NCI-H446 (cell line): ENCODE data around the gene PHPT1.
"Not testable (repeated sequence)": the region's sequence is repeated elsewhere in the genome, so short reads cannot be mapped to it uniquely, and the experiment has no call there.

Source experiments
- DNase-seq, 2 experiments: peaks; one replicate each; lab custom pipeline; 2025; lab: John Stamatoyannopoulos, UW

The PHPT1 gene

DNA sequence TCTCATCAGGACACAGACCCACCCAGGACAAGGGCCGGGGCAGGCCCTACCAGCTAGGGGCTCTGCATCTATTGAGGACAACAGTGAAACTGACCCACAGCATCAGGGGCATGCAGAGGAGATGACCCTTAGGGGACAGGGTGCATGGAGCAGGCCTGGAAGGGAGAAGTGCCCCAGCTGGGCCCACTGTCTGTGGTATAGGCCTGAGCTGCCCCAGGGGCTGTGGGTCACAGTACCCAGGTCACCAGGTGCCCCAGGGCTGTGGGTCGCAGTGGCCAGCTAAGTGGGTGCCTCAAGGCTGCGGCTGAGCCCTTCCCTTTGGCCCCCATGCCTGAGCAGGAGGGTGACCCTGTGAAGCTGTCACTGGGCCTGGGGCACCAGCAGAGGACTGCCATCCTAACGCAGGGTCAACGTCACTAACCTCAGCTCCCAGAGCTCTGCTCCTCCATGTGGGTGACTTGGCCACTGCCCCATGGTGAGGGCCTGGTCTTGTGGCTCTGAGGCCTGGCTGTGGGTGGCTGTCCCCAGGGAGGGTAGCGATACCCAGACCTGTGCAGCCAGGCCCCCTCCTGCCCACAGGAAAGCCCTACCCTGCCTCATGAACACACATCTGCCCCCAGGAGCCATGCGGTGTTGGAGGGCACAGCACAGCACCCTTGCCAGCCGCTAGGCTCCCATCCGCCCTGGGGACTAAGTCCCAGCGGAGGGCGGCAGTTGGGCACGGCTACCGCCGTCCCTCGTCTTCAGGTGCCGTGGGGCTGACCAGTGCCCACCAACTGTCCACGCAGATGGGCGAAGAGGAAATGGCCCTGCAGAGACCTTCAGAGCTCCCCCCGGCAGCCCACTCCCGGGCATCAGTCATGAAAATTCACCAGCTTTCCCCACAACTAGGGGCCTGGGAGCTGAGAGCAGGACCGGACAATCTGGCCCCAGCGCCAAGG, 12.0 kb downstream of the PHPT1 start:
- no peak for DNase-seq

DNA sequence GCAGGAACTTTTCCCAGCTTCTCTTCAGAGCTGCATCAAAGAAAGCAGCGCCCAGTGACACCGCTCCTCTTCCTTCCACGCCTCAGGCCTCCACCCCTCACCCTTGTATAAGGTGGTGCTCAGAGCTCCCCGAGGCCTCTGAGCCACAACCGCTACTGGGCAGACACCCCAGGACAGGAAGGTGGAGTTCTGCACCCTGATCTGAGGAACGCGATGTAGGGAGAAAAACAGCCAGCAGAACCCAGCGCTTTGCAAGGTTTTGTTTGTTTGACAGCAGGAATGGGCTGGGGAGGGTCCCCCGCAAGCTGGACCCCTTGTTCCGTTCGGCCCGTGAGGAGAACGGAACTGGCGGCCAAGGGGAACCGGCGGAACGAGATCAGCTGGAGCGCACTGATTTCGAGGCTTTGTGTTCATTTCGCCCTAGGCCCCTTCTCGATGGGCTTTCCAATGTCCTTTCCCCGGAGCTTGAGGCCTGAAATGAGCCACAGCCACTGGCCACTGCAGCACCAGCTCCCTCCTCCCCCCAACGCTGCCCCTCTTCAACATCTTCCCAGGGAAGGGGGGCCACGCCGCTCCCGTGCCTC, 12.8 kb downstream of the PHPT1 start:
- DNase-seq, result no peak

DNA sequence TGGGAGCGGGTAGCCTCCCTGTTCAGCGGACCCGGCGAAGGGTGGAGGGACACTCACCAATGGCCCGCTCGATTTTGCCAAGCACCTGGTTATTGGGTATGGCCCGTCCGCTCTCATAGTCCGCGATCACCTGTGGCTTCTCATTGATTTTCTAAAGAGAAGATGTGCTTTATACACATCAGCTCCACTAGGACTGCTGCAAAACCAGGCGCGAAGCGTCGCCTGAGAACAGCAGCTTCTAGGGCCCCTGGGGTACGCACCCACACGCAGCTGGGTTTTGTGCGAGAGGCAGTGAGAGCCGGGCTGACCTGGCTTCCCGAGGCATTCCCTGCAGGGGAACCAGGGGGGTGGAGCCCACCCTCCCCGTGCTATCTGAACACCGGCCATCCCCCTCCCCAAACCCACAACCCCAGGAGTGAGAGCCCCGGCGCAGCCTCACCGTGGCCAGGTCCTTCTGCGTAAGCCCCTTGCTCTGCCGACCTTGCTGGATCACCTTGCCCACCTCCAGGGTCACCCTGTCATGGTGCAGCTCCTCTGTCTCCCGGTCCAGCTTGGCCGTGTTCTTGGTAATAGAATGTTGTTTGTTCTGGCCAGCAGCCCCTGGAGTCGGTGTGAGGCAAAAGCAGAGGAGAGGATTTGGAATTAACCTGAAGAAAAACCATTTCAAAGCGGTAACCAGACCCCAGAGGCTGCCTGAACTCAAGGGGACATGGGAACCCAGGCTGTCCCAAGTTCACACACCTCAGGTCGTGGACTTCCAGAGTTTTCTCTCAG, 13.8 kb downstream of the PHPT1 start:
- DNase-seq, result no peak

DNA sequence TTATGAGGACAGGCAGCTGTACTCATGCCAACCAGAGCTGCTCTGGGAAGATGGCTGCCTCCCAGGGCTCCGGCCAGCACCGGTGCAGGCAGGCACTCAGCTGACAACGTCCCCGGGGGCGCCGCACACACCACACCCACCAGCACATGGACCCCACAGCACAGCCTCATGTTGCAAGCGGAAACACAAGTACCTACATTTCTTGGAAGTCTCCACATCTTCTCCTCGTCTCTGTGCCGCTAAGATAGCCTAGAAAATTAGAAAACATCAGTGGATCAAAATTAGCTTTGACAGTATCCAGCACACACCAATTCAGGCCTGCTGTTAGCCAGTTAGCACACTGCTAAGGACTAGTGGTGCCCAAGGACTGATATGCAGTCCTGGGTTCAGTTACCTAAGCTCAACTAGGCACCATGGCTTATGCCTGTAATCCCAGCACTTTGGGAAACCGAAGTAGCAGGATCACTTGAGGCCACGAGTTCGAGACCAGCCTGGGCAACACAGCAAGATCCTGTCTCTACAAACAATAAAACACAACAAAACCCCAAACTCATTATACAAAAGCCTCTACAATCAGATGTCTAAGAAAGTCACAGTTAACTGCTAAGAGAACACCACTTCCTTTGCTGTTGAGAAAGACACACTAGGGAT, 14.5 kb downstream of the PHPT1 start:
- no peak for DNase-seq

DNA sequence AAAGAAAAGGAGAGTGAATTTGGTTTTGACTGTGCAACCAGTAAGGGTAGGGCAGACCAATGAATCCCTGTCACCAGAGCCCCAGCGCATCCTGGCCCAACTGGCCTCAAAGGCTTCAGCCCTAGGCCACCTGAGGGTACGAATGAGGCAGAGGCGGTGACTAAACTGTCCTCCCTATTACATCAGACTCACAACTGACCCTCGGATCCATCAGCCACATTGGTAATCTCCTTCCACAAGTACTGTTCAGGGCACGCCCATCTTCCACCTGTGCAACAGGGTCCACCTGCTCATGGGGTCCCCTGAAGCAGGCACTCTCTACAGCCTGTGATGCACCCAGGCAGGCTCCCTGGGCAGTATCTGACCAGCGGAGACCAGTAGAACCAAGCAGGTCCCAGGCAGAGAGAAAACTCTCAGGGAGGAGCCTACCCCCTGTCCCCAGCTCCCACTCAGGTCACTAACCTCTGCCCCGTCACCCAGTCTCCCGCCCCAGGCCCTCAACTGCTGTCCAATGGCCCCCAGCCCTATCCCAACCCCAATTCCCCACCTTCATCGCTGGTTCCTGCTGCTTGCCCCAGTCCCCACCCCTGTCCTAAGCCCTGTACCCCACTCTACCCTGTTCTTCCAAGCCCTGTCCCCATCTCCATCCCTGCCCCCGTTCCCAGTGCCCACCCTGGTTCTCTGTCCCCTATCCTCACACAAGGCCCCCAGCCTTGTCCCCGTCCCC, 16.0 kb downstream of the PHPT1 start:
- DNase-seq, result no peak

DNA sequence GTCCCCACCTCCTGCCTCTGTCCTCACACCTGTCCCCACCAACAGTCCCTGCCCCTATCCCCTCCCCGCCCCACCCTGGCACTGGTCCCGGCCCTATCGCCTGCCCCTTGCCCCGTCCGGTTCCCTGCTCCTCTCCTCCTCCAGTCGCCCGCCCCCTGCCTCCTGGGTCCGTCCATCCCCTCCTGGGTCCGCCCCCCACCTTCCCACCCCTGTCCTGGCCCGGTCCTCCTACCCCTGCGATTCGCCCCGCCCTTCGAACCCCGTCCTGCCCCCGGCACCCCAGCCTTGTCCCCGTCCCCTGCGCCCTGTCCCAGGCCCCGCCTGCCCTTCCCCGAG, 16.5 kb downstream of the PHPT1 start:
- no peak for DNase-seq

DNA sequence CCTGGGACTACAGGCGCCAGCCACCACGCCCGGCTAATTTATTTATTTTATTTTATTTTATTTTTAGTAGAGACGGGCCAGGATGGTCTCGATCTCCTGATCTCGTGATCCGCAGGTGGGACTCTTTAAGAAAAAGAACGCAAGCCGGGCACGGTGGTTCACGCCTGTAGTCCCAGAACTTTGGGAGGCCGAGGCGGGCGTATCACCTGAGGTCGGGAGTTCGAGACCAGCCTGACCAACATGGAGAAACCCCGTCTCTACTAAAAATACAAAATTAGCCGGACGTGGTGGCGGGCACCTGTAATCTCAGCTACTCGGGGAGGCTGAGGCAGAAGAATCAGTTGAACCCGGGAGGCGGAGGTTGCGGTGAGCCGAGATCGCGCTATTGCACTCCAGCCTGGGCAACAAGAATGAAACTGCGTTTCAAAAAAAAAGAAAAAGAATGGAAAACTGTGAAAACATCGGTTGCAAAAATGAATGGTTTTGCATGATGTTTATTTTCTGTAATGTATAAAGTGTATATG, 17.8 kb downstream of the PHPT1 start:
- not testable (repeated sequence) for DNase-seq

DNA sequence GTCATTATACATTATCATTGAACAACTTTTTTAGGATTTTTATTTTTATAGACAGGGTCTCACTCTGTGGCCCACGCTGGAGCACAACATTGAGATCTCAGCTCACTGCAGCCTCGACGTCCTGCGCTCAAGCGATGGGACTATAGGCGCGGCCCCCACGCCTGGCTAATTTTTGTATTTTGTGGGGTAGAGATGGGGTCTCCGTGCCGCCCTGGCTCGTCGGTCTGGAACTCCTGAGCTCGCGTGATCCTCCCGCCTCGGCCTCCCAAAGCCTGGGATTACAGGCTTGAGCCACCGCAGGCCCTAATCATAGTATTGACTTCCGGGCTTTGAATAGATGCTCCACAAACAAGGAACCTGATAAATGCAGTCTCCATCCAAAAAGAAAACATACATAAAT, 18.3 kb downstream of the PHPT1 start:
- no peak for DNase-seq

DNA sequence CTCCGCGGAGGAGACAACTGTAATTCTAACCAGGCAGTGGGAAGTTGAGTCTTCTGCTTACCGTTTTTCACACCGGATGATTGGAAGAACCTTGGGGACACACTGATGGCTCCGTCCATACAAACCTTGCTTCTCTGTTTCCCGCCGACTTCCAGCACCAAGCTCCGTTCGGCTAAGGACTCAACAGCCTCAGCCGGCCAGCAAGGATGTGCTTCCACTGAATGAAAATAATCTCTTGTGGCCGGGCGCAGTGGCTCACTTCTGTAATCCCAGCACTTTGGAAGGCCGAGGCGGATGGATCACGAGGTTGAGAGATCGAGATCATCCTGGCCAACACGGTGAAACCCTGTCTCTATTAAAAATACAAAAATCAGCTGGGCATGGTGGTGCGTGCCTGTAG, 18.7 kb downstream of the PHPT1 start:
- DNase-seq, result no peak

DNA sequence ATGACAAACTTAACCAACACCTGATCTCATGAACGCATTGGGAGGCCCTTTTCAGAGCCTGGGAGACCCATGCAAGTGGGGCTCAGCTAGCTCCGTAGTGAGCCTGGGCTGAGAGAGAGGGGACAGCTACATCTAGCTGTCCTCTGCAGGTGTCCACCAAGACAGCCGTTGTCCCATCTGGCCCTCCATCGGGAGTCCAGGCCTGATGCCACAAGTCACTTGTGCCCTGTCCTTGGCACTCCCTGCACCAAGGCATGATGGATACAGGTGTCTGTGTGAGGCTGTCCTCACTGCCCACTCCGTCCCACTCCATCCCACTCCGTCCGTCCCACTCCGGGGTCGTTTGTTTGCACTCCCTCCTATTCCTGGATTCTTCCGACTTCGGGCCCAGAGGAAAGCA, 19.4 kb downstream of the PHPT1 start:
- DNase-seq, result no peak

DNA sequence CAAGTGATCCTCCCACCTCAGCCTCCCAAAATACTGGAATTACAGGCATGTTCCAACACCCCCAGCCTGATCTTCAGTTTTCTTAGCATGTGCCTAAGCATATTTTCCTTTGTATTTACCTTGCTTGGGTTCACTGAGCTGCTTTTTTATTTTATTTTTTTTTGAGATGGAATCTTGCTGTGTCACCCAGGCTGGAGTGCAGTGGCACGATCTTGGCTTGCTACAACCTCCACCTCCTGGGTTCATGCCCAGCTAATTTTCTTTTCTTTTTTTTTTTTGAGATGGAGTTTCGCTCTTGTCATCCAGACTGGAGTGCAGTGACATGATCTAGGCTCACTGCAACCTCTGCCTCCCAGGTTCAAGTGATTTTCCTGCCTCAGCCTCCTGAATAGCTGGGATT, 20.4 kb downstream of the PHPT1 start:
- not testable (repeated sequence) for DNase-seq

DNA sequence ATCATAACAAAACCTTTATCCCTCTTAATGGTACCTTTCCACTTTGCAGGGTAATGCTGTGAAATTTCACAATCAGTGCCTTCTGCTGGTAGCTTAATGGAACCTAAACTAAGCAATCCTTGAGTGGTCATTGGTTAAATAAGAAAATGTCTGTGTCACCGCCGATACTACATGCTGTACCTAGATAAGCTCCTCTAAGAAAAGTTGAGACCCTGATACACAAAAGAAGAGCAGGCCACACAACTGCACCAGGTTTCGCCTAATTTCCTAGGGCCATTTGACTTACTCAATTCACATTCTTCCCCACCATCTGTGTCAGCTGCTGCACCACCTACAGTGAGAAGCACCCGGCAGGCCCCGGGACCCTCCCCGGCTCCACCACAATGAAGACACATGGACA, 25.9 kb downstream of the PHPT1 start:
- DNase-seq, result no peak

DNA sequence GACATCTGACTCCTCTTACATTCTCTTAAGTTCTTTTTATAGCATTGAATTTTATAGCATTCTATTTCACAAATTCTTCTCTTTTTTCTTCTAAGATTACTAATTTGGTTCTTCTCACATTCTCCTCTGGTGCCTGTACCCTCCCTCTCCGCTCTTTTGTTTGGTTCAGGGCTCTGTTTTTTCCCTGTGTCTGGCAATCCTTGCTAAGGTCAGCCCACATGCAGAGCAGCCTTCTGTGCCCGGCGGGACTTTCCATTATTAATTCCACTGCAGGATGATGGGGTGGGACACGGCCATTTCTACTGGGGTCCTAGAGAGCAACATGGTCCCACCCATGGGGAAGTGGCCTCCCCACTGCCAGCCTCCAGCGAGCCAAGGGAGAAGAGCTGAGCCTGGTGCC, 27.3 kb downstream of the PHPT1 start:
- no peak for DNase-seq

DNA sequence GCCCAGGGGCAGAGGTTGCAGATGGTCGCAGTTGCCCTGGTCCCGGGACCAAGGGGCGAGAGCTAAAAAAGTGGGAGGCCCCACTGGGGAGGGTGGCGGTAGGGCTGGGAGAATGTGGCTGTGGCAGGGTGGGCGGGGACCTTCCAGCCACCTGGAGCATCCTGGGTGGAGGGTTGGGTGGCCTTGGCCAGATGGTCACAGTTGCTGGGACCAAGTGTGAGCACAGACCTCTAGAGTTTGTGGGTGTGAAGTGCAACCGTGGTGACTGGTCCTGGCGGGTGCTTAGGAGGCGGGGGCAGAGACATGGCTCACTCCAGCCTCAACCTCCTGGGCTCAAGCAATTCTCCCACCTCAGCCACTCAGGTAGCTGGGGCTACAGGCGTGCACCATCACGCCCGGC, 31.4 kb downstream of the PHPT1 start:
- DNase-seq, result no peak

DNA sequence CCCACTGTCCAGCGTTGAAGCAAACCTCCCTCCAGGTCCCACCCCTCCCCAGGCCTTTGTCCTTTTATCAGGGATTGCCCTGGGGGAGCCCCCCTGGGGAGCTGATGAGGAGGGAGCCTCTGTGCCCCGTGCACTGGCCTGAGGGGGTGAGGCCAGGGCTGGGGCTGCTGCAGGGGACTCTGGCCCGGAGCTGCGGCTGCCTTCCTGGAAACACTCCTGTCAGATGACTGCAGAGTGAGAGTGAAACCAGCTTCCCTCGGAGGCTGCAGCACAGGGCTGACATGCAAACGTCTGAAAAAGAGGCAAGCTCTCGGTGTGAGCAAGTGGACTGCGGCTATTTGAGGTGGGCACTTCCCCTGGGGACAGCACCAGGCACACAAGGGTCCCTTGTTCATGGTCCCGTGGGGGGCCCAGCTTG, 32.5 kb downstream of the PHPT1 start:
- no peak for DNase-seq

DNA sequence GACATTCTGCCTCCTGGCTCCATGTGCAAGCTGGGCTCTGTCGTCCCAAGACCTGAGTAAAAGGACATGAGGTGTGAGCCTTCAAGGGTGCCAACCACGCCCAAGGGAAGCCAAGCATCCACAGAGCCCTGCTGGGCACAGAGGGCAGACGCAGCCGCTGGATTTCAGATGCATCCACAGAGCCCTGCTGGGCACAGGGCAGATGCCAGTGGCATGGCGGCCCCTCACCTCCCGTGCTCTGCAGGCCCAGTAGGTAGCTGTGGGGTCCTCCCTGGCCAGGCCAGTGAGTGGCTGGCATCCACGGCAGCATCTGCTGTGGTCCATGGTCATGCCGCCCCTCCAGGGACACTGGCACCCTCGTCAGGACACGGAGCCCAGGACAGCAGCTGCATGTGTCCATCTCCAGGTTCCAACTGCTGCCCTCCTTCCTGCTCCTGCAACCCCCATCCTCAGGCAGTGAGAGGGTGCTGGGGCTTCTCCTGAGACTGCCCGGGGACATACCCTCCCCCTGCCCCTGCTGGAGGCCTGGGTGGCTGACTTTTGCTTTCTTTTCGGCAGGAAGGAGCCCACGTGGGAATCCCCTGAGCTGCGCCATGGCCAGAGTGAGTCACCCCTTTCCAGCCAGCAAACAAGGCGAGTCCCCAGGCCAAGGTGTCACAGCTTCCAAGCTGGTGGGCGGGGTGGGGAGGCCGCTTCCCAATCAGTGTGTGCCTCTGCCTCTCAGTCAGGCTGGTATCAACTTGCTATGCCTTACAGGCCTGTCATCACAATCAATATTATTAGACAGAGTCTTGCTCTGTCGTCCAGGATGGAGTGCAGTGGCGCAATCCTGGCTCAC, 33.1 kb downstream of the PHPT1 start:
- DNase-seq, result no peak

DNA sequence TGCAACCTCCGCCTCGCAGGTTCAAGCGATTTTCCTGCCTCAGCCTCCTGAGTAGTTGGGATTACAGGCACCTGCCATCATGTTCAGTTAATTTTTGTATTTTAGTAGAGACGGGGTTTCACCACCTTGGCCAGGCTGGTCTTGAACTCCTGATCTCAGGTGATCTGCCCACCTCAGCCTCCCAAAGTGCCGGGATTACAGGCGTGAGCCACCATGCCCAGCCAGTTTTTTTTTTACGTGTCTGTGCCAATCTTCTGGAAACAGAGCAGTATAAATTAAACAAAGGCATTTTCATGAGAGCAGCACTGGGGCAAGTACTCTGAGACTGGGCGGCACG, 33.7 kb downstream of the PHPT1 start:
- DNase-seq, result not testable (repeated sequence)

DNA sequence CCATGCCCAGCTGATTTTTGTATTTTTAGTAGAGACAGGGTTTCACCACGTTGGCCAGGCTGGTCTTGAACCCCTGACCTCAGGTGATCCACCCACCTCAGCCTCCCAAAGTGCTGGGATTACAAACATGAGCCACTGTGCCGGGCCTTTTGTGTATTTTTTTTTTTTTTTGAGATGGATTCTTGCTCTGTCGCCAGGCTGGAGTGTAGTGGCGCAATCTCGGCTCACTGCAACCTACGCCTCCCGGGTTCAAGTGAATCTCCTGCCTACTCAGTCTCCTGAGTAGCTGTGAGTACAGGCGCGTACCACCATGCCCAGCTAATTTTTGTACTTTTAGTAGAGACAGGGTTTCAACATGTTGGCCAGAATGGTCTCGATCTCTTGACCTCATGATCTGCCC, 34.5 kb downstream of the PHPT1 start:
- not testable (repeated sequence) for DNase-seq

DNA sequence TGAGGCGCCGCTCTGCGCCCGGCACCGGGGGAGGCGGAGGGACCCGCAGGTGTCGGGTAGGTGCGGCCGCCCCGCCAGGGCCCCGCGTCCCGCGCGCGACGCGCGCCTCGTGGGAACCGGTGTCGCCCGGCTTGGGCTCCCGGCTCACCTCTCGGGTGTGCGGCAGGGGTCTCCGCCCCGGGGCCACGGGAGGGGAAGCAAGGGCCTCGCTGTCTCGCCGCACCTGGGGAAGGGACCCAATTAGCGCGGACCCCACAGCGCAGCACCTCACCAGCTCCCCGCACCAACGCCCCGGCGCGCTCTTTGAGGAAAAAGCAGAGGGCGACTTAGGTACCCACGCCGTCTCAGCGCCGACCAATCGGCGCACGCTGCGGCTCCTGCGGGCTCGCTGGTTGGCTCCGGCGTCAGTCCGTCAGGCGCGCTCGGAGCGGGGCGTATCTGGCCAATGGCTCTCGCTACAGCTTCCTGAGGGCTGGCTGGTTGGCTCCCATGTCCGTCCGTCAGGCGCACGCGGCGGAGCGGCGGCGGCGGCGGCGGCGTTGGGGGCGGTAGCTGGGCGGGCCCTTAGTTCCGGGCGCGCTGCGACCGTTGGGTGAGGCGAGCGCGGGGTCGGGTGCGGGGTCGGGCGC, 36.9 kb downstream of the PHPT1 start, which contains the start of gene TRAF2:
Gene TRAF2, plus strand, starts transcription at position 567 of the 629 bp plus-strand sequence. CDS start 12,225 bp downstream, outside the sequence.
- DNase-seq, result peak; percentile 60 to 97
